CD14-positive monocyte (primary cell): ENCODE results near the gene S100A13. TPM values are rescaled to one million over a fixed set of nuclear protein-coding genes. Genes with fewer than 3 reads are reported as not detected.
A peak's percentile ranks its signal among the peaks of the same experiment; 100 is the strongest.

Experiments
- DNase-seq, 3 donors: peaks; one replicate each; pipeline ENCODE4 v3.0.0-alpha.2; 2011 to 2022
- H2AFZ ChIP-seq: 2 replicates; pipeline ENCODE4 v1.6.0; 2012; ENCODE audit warnings: mild to moderate bottlenecking, low read depth, low read length, inconsistent platforms; ENCODE audit not compliant: insufficient read depth, poor library complexity, severe bottlenecking
- H3K27ac ChIP-seq, 2 donors: 1 replicate in 1 of 2; 2 replicates in 1 of 2; pipeline ENCODE4 v1.5.1; 2012 to 2013; ENCODE audit warnings: low read length in 2 of 2, control low read depth in 1 of 2, inconsistent platforms in 1 of 2, low read depth in 1 of 2, mild to moderate bottlenecking in 1 of 2
- H3K27me3 ChIP-seq, 2 donors: one replicate each; pipeline versions ENCODE4 v1.6.0 to v1.6.1; 2011 to 2013; ENCODE audit warnings: low read length in 2 of 2; ENCODE audit not compliant: control insufficient read depth in 2 of 2, insufficient read depth in 2 of 2
- H3K36me3 ChIP-seq, 2 donors: replicated peaks in 1 of 2; 1 replicate in 1 of 2; 2 replicates in 1 of 2; pipeline versions ENCODE4 v1.5.1 to v1.6.1; 2012 to 2013; ENCODE audit warnings: low read length in 2 of 2, control low read depth in 1 of 2, inconsistent platforms in 1 of 2, mild to moderate bottlenecking in 1 of 2; ENCODE audit not compliant: insufficient read depth in 2 of 2, control insufficient read depth in 1 of 2
- H3K4me1 ChIP-seq, 2 donors: 1 replicate in 1 of 2; 2 replicates in 1 of 2; pipeline versions ENCODE4 v1.5.1 to v1.6.1; 2012 to 2013; ENCODE audit warnings: low read length in 2 of 2, control low read depth in 1 of 2, inconsistent platforms in 1 of 2, mild to moderate bottlenecking in 1 of 2, moderate library complexity in 1 of 2; ENCODE audit not compliant: insufficient read depth in 2 of 2, control insufficient read depth in 1 of 2
- H3K4me2 ChIP-seq: replicated peaks from 2 replicates; pipeline ENCODE3; 2012; ENCODE audit warnings: low read length, moderate library complexity, mild to moderate bottlenecking; ENCODE audit not compliant: poor library complexity, severe bottlenecking; ENCODE audit errors: extremely low read depth
- H3K4me3 ChIP-seq, 3 experiments: fragments of 200-600 bp in 1 of 3; sonication (generic) in 1 of 3; replicated peaks in 1 of 3; 1 replicate in 2 of 3; 2 replicates in 1 of 3; pipeline ENCODE4 v1.5.1; 2011 to 2013; ENCODE audit warnings: low read length in 3 of 3, mild to moderate bottlenecking in 3 of 3, control low read depth in 2 of 3, low read depth in 2 of 3, inconsistent platforms in 1 of 3, moderate library complexity in 1 of 3
- H3K79me2 ChIP-seq: 2 replicates; pipeline ENCODE4 v1.6.0; 2012; ENCODE audit warnings: mild to moderate bottlenecking, control low read depth, inconsistent platforms, low read length, moderate library complexity; ENCODE audit not compliant: insufficient read depth
- H3K9ac ChIP-seq: 2 replicates; pipeline ENCODE4 v1.6.0; 2017; ENCODE audit warnings: low read length, mild to moderate bottlenecking; ENCODE audit not compliant: insufficient read depth, poor library complexity, severe bottlenecking
- H3K9me3 ChIP-seq, 2 donors: replicated peaks in 1 of 2; 1 replicate in 1 of 2; 2 replicates in 1 of 2; pipeline versions ENCODE4 v1.5.1 to v1.6.1; 2012 to 2013; ENCODE audit warnings: low read length in 2 of 2, control low read depth in 1 of 2; ENCODE audit not compliant: control insufficient read depth in 1 of 2, insufficient read depth in 1 of 2
- H4K20me1 ChIP-seq: 2 replicates; pipeline ENCODE4 v1.6.0; 2012; ENCODE audit warnings: mild to moderate bottlenecking, low read length, control low read depth, moderate library complexity; ENCODE audit not compliant: insufficient read depth
- H3K27ac Mint-ChIP-seq, 7 donors: one replicate each; pipeline ENCODE4 v1.8.0; 2020; ENCODE audit warnings: mild to moderate bottlenecking in 7 of 7, mixed read lengths in 7 of 7, moderate library complexity in 6 of 7, inconsistent platforms in 2 of 7
- H3K27me3 Mint-ChIP-seq, 3 donors: one replicate each; pipeline ENCODE4 v1.8.0; 2021 to 2022; ENCODE audit warnings: low read depth in 3 of 3, mild to moderate bottlenecking in 3 of 3, mixed read lengths in 3 of 3, moderate library complexity in 3 of 3, inconsistent platforms in 1 of 3
- H3K36me3 Mint-ChIP-seq, 2 donors: one replicate each; pipeline ENCODE4 v1.8.0; 2020; ENCODE audit warnings: mixed read lengths in 2 of 2, inconsistent platforms in 1 of 2, mild to moderate bottlenecking in 1 of 2
- H3K4me1 Mint-ChIP-seq: one replicate; pipeline ENCODE4 v1.8.0; 2020; ENCODE audit warnings: mild to moderate bottlenecking, mixed read lengths
- H3K4me3 Mint-ChIP-seq, 2 donors: one replicate each; pipeline ENCODE4 v1.8.0; 2020; ENCODE audit warnings: mild to moderate bottlenecking in 2 of 2, mixed read lengths in 2 of 2, moderate library complexity in 1 of 2
- H3K9me3 Mint-ChIP-seq, 7 donors: one replicate each; pipeline ENCODE4 v1.8.0; 2020 to 2022; ENCODE audit warnings: mixed read lengths in 7 of 7, mild to moderate bottlenecking in 6 of 7, moderate library complexity in 6 of 7, inconsistent platforms in 2 of 7
- CTCF ChIP-seq: fragments of 200-600 bp; IDR thresholded peaks from one replicate; pipeline ENCODE4 v1.8.0; 2022; ENCODE audit warnings: antibody characterized with exemption, mild to moderate bottlenecking
- WGBS: methylation state at CpG from one replicate; pipeline ENCODE4 v1.1.5; 2013; ENCODE audit warnings: missing lambda C conversion rate; ENCODE audit not compliant: insufficient coverage; 5-methylcytosine and 5-hydroxymethylcytosine counted together
- intact Hi-C, 2 donors: fragments of 100-400 bp; cut with micrococcal nuclease; formaldehyde crosslinking; loops; one replicate each; pipeline versions ENCODE4 v1.15.0 to v1.15.1; 2023
- polyA plus RNA-seq, 3 donors: library from polyadenylated mRNA; depleted of rRNA in 1 of 3; unstranded in 2 of 3; stranded (reverse) in 1 of 3; fragments of 300-500 nt in 2 of 3; fragments of >200 nt in 1 of 3; fragmentation: Illumina TruSeq in 2 of 3; gene quantifications; 1 replicate in 2 of 3; 2 replicates in 1 of 3; pipeline ENCODE4 v1.2.3, GENCODE V29; 2012 to 2021

Gene S100A13
- polyA plus RNA-seq, 3 donors, result 2.5 to 13.9 (median 2.6) TPM

DNA sequence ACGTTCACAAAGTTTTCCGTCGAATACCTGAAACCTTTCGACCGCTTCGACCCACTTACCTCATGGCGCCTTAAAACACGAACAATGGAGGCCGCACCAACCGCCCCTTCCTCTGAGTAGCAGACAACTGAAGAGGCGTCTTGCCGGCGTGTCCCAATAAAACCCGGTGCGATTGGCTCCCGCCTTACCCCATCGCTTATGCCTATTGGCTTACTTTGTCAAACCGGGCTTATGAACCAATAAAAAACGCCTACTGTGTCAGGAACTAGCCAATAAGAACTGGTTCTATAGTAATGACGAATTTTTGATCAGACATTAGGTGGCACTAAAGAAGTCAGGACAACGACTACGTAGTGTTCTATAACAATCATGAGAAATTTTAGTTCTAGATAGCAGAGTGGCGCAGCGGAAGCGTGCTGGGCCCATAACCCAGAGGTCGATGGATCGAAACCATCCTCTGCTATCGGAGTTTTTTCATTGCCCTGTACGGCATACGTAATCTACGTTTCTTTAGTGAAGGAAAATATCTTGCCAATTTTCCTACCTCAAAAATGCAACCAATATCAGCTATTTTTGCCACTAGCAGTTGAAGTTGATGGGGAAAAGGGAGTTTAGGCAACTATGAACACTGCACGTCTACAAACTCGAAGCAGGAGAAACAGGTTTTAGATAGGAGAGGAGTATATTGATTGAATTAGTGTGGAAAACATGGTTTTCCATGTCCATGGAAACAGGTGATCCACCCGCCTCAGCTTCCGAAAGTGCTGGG lies 43.7 kb upstream of the S100A13 start, which contains the start of gene ILF2:
Gene ILF2, minus strand, starts transcription at position 135 of the 769 bp plus-strand sequence. Its CDS starts 71 bp downstream, at position 64.
- Mint-ChIP-seq H3K9me3 (no peaks in the 10 kb centered on the region), H3K27ac (peak within 1 kb of the TSS in 3 of 7 donors; percentile 17 to 78 (median 59)), H3K36me3 (peaks cover 29 to 35% of the 10 kb centered on the region in 2 donors), H3K4me3 (no peak within 1 kb of the TSS), H3K27me3 (no peaks in the 10 kb centered on the region), H3K4me1 (peaks cover 17% of the 10 kb centered on the region)
- Histone ChIP-seq H4K20me1 (no peaks in the 10 kb centered on the region), H3K9ac (peak within 1 kb of the TSS; percentile 85), H3K27me3 (no peaks in the 10 kb centered on the region), H3K9me3 (no peaks in the 10 kb centered on the region), H3K4me2 (peak within 1 kb of the TSS; percentile 92), H3K36me3 (peaks cover 21 to 36% of the 10 kb centered on the region in 2 donors), H2AFZ (peak within 1 kb of the TSS; percentile 69), H3K4me3 (peak within 1 kb of the TSS; percentile 90 to 95 (median 93)), H3K4me1 (peaks cover 9 to 18% of the 10 kb centered on the region in 2 donors), H3K79me2 (peaks cover 39% of the 10 kb centered on the region), H3K27ac (peak within 1 kb of the TSS; percentile 81 to 88)
- peak; percentile 98 to 100 (median 99) for DNase-seq
- intact Hi-C loops, result loop anchor here in 1 of 2 donors (1.0 to 5.0 kb wide), 3 partner anchors 12 to 56 kb away; partner anchors contain the start of gene CHTOP
- no peak for TF ChIP-seq CTCF
- WGBS, result under 1% methylated on average over 28 of the region's 35 CpGs

GRCh38 chr1:153670257-153670858 lies 43.1 kb upstream of the S100A13 start:
- Mint-ChIP-seq H3K27me3 (no peaks in the 10 kb centered on the region), H3K4me1 (peaks cover 17% of the 10 kb centered on the region), H3K27ac (no peak overlapping the region), H3K4me3 (no peak overlapping the region), H3K9me3 (no peaks in the 10 kb centered on the region), H3K36me3 (peaks cover 34 to 42% of the 10 kb centered on the region in 2 donors)
- TF ChIP-seq CTCF, result no peak
- H3K4me3 ChIP-seq, result peak overlapping the region; percentile 72 to 93 (median 90)
- H2AFZ ChIP-seq, result peak overlapping the region; percentile 69
- peaks cover 39% of the 10 kb centered on the region for H3K79me2 ChIP-seq
- peak overlapping the region; percentile 85 for H3K9ac ChIP-seq
- no peaks in the 10 kb centered on the region for H4K20me1 ChIP-seq
- no peaks in the 10 kb centered on the region for H3K27me3 ChIP-seq
- no peaks in the 10 kb centered on the region for H3K9me3 ChIP-seq
- peaks cover 9 to 18% of the 10 kb centered on the region in 2 donors for H3K4me1 ChIP-seq
- peak overlapping the region; percentile 81 to 88 for H3K27ac ChIP-seq
- peak overlapping the region; percentile 92 for H3K4me2 ChIP-seq
- 3% methylated on average over 13 of the region's 22 CpGs for WGBS
- DNase-seq, result no peak
- intact Hi-C loops, result loop anchor here in 1 of 2 donors (1.0 to 5.0 kb wide), 3 partner anchors 11 to 56 kb away; partner anchors contain the start of gene CHTOP
- H3K36me3 ChIP-seq, result peaks cover 28 to 43% of the 10 kb centered on the region in 2 donors
